Endodermal cell (in vitro differentiated cells): ENCODE results near the gene VWA1. TPM values are rescaled to one million over a fixed set of nuclear protein-coding genes. Genes with fewer than 3 reads are reported as not detected.

Experiments
- DNase-seq: peaks from one replicate; pipeline ENCODE4 v3.0.0-alpha.2; 2017
- H3K27ac ChIP-seq: 2 replicates; pipeline ENCODE4 v1.5.1; 2013; ENCODE audit warnings: mild to moderate bottlenecking, low read depth, low read length, moderate library complexity
- H3K27me3 ChIP-seq: 2 replicates; pipeline ENCODE4 v1.6.1; 2013; ENCODE audit warnings: mild to moderate bottlenecking, low read length, moderate library complexity; ENCODE audit not compliant: insufficient read depth, control insufficient read depth, poor library complexity, severe bottlenecking
- H3K36me3 ChIP-seq: 2 replicates; pipeline ENCODE4 v1.7.0; 2013; ENCODE audit warnings: mild to moderate bottlenecking, low read length, moderate library complexity; ENCODE audit not compliant: control insufficient read depth, insufficient read depth
- H3K4me1 ChIP-seq: one replicate; pipeline ENCODE4 v1.7.0; 2013; ENCODE audit warnings: low read length; ENCODE audit not compliant: control insufficient read depth, insufficient read depth
- H3K4me3 ChIP-seq: 2 replicates; pipeline ENCODE4 v1.5.1; 2013; ENCODE audit warnings: mild to moderate bottlenecking, low read length, moderate library complexity
- H3K9ac ChIP-seq: 2 replicates; pipeline ENCODE4 v1.6.1; 2013; ENCODE audit warnings: mild to moderate bottlenecking, low read length, moderate library complexity; ENCODE audit not compliant: poor library complexity, severe bottlenecking; ENCODE audit errors: extremely low read depth
- H3K9me3 ChIP-seq: 2 replicates; pipeline ENCODE4 v1.6.1; 2013; ENCODE audit warnings: mild to moderate bottlenecking, low read length, moderate library complexity; ENCODE audit not compliant: control insufficient read depth
- H3K27ac Mint-ChIP-seq: 2 replicates; pipeline ENCODE4 v1.8.0; 2020; ENCODE audit warnings: mixed read lengths
- H3K27me3 Mint-ChIP-seq: 2 replicates; pipeline ENCODE4 v1.8.0; 2021; ENCODE audit warnings: mild to moderate bottlenecking, mixed read lengths; ENCODE audit not compliant: insufficient read depth
- H3K36me3 Mint-ChIP-seq: 2 replicates; pipeline ENCODE4 v1.8.0; 2020; ENCODE audit warnings: low read depth, mixed read lengths
- H3K4me1 Mint-ChIP-seq: 2 replicates; pipeline ENCODE4 v1.8.0; 2020; ENCODE audit warnings: mixed read lengths
- H3K4me3 Mint-ChIP-seq: 2 replicates; pipeline ENCODE4 v1.8.0; 2020; ENCODE audit warnings: mild to moderate bottlenecking, moderate library complexity, mixed read lengths
- H3K9me3 Mint-ChIP-seq: 2 replicates; pipeline ENCODE4 v1.8.0; 2020; ENCODE audit warnings: mild to moderate bottlenecking, mixed read lengths
- WGBS, 2 experiments: methylation state at CpG; one replicate each; pipeline versions ENCODE4 v1.1.5 to v1.1.7; 2013; ENCODE audit warnings: missing lambda C conversion rate in 2 of 2, mixed read lengths in 1 of 2; ENCODE audit not compliant: insufficient coverage in 1 of 2, insufficient read length in 1 of 2; 5-methylcytosine and 5-hydroxymethylcytosine counted together
- total RNA-seq, 2 donors: library from RNA; stranded (reverse); fragmentation: NEBNext Ultra II Directional in 1 of 2; extraction: Animal tissue kit (Norgen Biotek cat#: 25700) in 1 of 2; gene quantifications; 2 replicates in 1 of 2; 3 replicates in 1 of 2; pipeline ENCODE4 v1.2.1, GENCODE V29; 2021
- TF ChIP-seq, protein P1 (sequence below): fragments of 200-600 bp; sonication (generic); conservative IDR thresholded peaks from 2 replicates; pipeline ENCODE4 v1.5.0; 2021; ENCODE audit warnings: antibody characterized with exemption, mild to moderate bottlenecking

Gene VWA1
- total RNA-seq, 2 donors from 2014 or later: 12.7 to 17.4 TPM

DNA sequence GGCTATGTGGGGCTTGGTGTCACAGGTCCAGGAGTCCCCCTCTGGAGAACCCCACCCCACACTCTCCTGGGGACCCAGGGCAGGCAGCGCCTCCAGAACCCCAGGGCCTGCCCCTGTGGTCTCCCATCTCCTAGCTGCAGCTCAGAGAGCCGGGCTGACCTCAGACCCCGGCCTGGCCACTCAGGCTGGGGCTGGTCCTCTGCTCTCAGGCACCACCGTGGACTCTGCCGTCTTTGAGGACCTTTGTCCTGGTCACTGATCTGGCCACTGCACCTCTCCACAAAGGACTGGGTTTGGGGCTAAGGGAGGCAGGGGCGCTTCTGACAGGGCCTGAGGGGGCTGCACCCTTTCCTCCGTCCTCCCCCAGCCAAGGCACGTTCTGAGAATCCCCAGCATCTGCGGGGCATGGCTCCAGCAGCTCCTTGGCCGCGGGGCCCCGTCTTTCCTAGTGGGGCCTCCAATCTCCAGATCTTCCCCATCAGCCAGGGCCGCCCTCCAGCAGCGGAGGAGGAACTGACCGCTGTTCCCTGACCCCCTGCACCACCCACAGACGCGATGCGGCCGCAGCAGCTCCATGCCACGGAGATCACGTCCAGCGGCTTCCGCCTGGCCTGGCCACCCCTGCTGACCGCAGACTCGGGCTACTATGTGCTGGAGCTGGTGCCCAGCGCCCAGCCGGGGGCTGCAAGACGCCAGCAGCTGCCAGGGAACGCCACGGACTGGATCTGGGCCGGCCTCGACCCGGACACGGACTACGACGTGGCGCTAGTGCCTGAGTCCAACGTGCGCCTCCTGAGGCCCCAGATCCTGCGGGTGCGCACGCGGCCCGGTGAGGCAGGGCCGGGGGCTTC lies 3.3 kb downstream of the VWA1 start:
- Histone ChIP-seq H3K36me3 (no peaks in the 10 kb centered on the region), H3K4me3 (no peak overlapping the region), H3K27ac (no peak overlapping the region), H3K9ac (no peak overlapping the region), H3K9me3 (no peaks in the 10 kb centered on the region), H3K27me3 (peaks cover 16% of the 10 kb centered on the region), H3K4me1 (peaks cover 10% of the 10 kb centered on the region)
- Mint-ChIP-seq H3K27me3 (peaks cover 4% of the 10 kb centered on the region), H3K36me3 (peaks cover 3% of the 10 kb centered on the region), H3K27ac (no peak overlapping the region), H3K9me3 (no peaks in the 10 kb centered on the region), H3K4me1 (no peaks in the 10 kb centered on the region), H3K4me3 (no peak overlapping the region)
- TF ChIP-seq, protein P1, sequence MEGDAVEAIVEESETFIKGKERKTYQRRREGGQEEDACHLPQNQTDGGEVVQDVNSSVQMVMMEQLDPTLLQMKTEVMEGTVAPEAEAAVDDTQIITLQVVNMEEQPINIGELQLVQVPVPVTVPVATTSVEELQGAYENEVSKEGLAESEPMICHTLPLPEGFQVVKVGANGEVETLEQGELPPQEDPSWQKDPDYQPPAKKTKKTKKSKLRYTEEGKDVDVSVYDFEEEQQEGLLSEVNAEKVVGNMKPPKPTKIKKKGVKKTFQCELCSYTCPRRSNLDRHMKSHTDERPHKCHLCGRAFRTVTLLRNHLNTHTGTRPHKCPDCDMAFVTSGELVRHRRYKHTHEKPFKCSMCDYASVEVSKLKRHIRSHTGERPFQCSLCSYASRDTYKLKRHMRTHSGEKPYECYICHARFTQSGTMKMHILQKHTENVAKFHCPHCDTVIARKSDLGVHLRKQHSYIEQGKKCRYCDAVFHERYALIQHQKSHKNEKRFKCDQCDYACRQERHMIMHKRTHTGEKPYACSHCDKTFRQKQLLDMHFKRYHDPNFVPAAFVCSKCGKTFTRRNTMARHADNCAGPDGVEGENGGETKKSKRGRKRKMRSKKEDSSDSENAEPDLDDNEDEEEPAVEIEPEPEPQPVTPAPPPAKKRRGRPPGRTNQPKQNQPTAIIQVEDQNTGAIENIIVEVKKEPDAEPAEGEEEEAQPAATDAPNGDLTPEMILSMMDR: no peak
- DNase-seq: no peak
- WGBS, 2 experiments: 94 to 95% methylated on average over 18 to 45 of the region's 45 CpGs

DNA sequence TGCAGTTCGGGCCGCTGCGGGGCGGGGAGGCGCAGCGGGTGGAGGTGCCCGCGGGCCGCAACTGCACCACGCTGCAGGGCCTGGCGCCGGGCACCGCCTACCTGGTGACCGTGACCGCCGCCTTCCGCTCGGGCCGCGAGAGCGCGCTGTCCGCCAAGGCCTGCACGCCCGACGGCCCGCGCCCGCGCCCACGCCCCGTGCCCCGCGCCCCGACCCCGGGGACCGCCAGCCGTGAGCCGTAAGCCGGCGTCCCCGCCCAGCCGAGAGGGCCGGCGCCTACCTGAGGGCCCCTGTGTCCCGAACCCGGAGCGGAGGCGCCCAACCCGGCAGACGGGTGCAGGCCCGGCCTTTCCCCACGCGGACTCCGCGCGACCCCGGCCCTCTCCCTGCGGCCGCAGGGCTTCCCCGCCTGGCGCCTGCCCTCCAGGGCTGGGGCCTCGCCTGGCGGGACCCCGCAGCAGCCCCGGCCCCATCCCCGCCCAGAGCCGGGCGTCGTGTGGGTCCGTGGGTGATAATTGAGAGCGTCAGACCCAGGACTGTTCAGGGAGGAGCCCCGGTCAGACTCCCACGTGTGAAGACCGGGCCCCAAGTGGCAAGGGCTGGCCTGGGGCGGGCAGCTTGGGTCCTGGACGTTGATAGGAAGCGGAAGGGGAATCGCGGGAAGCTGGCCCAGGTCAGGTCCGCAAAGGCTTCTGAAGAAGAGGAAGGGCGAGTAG lies 4.2 kb downstream of the VWA1 start:
- Mint-ChIP-seq H3K9me3 (no peaks in the 10 kb centered on the region), H3K27me3 (peaks cover 4% of the 10 kb centered on the region), H3K4me1 (no peaks in the 10 kb centered on the region), H3K4me3 (no peak overlapping the region), H3K36me3 (peaks cover 3% of the 10 kb centered on the region), H3K27ac (no peak overlapping the region)
- H3K9me3 ChIP-seq: no peaks in the 10 kb centered on the region
- peaks cover under 1% of the 10 kb centered on the region for H3K4me1 ChIP-seq
- TF ChIP-seq, protein P1: no peak
- no peak overlapping the region for H3K27ac ChIP-seq
- no peaks in the 10 kb centered on the region for H3K36me3 ChIP-seq
- WGBS, 2 experiments: 94 to 98% methylated on average over 23 to 82 of the region's 82 CpGs
- peak; percentile 53 for DNase-seq
- H3K9ac ChIP-seq: no peak overlapping the region
- H3K27me3 ChIP-seq: peaks cover 14% of the 10 kb centered on the region
- H3K4me3 ChIP-seq: no peak overlapping the region

DNA sequence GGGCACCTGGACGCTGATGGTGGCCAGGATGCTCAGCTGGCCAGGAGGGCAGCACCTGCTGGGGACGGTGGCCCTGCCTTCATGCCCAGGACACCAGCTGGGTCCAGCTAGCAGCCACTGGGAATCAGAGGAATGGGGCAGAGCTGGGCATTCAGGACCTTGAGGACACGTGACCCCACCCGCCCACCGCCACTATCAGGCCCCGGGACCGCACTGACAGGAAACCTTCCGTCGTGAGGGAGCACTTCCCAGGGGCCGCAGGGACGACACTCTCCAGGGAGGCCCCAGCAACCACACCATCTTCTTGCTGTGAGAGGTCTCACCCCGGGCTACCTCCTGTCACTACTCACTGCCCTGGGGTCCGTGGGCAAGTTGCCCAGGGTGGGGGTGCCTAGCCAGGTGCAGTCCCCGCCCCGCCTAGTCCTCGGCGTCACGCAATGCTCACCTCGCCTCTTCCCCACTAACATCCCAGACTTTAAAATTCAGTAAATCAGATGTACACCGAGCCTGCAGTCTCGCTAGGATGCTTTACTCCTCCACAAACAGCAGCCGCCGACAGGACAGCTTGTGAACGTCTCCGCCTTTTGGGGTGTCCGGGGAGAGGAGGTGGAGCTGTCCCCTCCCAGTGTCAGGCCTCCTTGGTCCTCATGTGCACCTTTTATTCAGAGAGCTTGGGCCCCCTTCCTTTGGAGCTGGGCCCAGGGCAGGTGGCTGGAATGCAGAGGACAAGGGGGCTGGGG lies 4.9 kb downstream of the VWA1 start:
- Histone ChIP-seq H3K36me3 (no peaks in the 10 kb centered on the region), H3K27me3 (peaks cover 8% of the 10 kb centered on the region), H3K4me3 (no peak overlapping the region), H3K9ac (no peak overlapping the region), H3K9me3 (no peaks in the 10 kb centered on the region), H3K27ac (no peak overlapping the region), H3K4me1 (no peaks in the 10 kb centered on the region)
- Mint-ChIP-seq H3K27ac (no peak overlapping the region), H3K36me3 (peaks cover 3% of the 10 kb centered on the region), H3K27me3 (peaks cover 4% of the 10 kb centered on the region), H3K4me3 (no peak overlapping the region), H3K9me3 (no peaks in the 10 kb centered on the region), H3K4me1 (no peaks in the 10 kb centered on the region)
- DNase-seq: no peak
- 91 to 97% methylated on average over 21 to 26 of the region's 26 CpGs for WGBS, 2 experiments
- TF ChIP-seq, protein P1: no peak
